ENCODE results near the gene OR2D3.

- TF ChIP-seq POLR2A (IDR thresholded peaks at IDR 0.05) (no peak), CTCF (IDR thresholded peaks at IDR 0.05) (no peak), EP300 (IDR thresholded peaks at IDR 0.05) (no peak)
Measured at GRCh38 chr11:6931146-6931713, 10.4 kb downstream of the OR2D3 start.

Data from ovary (tissue), 3 donors.